Right lobe of liver (tissue), 6 donors: ENCODE measurements around the gene ERI3. TPM values are rescaled to one million over a fixed set of nuclear protein-coding genes. Genes with fewer than 3 reads are reported as not detected.
A peak's percentile ranks its signal among the peaks of the same experiment; 100 is the strongest.

Experiments
- ATAC-seq, 4 donors: fragments of 200-7000 bp; cut with Tn5 transposase; one replicate each; pipeline ENCODE4 v1.9.1; 2020; ENCODE audit warnings: mild to moderate bottlenecking in 4 of 4, moderate library complexity in 4 of 4
- DNase-seq, 3 donors: peaks; one replicate each; pipeline ENCODE4 v3.0.0-alpha.2; 2020
- H3K27ac ChIP-seq, 3 donors: fragments of 200-600 bp; one replicate each; pipeline ENCODE4 v1.8.0; 2022
- H3K27me3 ChIP-seq, 2 donors: fragments of 200-600 bp; one replicate each; pipeline ENCODE4 v1.8.0; 2022
- H3K36me3 ChIP-seq, 4 donors: fragments of 200-600 bp; sonication (generic) in 1 of 4; one replicate each; pipeline versions ENCODE4 v1.5.1 to v1.8.0; 2017 to 2022; ENCODE audit warnings: control low read depth in 1 of 4
- H3K4me1 ChIP-seq, 4 donors: fragments of 200-600 bp; sonication (generic) in 1 of 4; one replicate each; pipeline versions ENCODE4 v1.5.1 to v1.8.0; 2017 to 2022; ENCODE audit warnings: control low read depth in 1 of 4
- H3K4me3 ChIP-seq, 3 donors: fragments of 200-600 bp; one replicate each; pipeline ENCODE4 v1.8.0; 2022
- H3K9me3 ChIP-seq, 4 donors: fragments of 200-600 bp; sonication (generic) in 1 of 4; one replicate each; pipeline versions ENCODE4 v1.5.1 to v1.8.0; 2017 to 2022; ENCODE audit warnings: control low read depth in 1 of 4
- CTCF ChIP-seq, 4 donors: fragments of 200-600 bp in 3 of 4; fragments of 450-650 bp in 1 of 4; IDR thresholded peaks; one replicate each; pipeline versions ENCODE4 v1.5.1 to v1.8.0; 2016 to 2022; ENCODE audit warnings: antibody characterized with exemption in 4 of 4, mild to moderate bottlenecking in 2 of 4
- POLR2A ChIP-seq: fragments of 450-650 bp; IDR thresholded peaks from one replicate; pipeline ENCODE4 v1.6.1; 2017; ENCODE audit warnings: antibody characterized with exemption, mild to moderate bottlenecking
- WGBS: methylation state at CpG from one replicate; pipeline ENCODE4 v1.1.6; 2018; ENCODE audit warnings: low coverage, low lambda C conversion rate; ENCODE audit not compliant: insufficient coverage; ENCODE audit errors: missing lambda C conversion rate; 5-methylcytosine and 5-hydroxymethylcytosine counted together
- intact Hi-C, 2 donors: fragments of 100-400 bp; cut with DNase I; formaldehyde crosslinking; loops; one replicate each; pipeline versions ENCODE4 v1.11.2 to v1.14.1; 2022
- total RNA-seq, 6 experiments: library from RNA; depleted of rRNA in 2 of 6; stranded (reverse); fragments of >200 nt in 2 of 6; fragmentation: NEBNext Ultra II Directional in 3 of 6; extraction: Animal tissue kit (Norgen Biotek cat#: 25700) in 3 of 6; gene quantifications; one replicate each; pipeline versions ENCODE4 v1.1.0 to v1.2.4, GENCODE V29; 2016 to 2023
- donor health status: DM: no; HTN: yes; CAD: no.
- donor health status: DM: no; HTN: no; CAD: no.
- donor health status: DM: no; HTN: no; CAD: no.
- donor health status: DM: no; HTN: yes; CAD: no.
- donor health status: DM: no; HTN: yes; CAD: no.

Gene ERI3
- total RNA-seq, 6 experiments from 2014 or later = 20.6 to 30.6 (median 23.8) TPM

GRCh38 chr1:44284184-44284583 lies 70.9 kb downstream of the ERI3 start:
- intact Hi-C loops = no loop called here
- no peaks in the 10 kb centered on the region for H3K36me3 ChIP-seq
- H3K4me1 ChIP-seq = peaks cover 0 to 51% (median 21%) of the 10 kb centered on the region in 4 donors
- no peaks in the 10 kb centered on the region for H3K27me3 ChIP-seq
- no peak overlapping the region for H3K4me3 ChIP-seq
- TF ChIP-seq POLR2A = no peak
- no peak for TF ChIP-seq CTCF (IDR thresholded peaks at IDR 0.05)
- peak in 1 of 3 donors; percentile 69 for DNase-seq
- peak; percentile 65 to 78 (median 74) for ATAC-seq
- 50% methylated on average over 2 of the region's 2 CpGs for WGBS
- H3K9me3 ChIP-seq = no peaks in the 10 kb centered on the region
- H3K27ac ChIP-seq = peak overlapping the region; percentile 17 to 93 (median 82)

- WGBS = 70% methylated on average over 3 of the region's 3 CpGs
- Histone ChIP-seq H3K27me3 (no peaks in the 10 kb centered on the region), H3K27ac (peak overlapping the region; percentile 34 to 93 (median 82)), H3K9me3 (no peaks in the 10 kb centered on the region), H3K4me3 (no peak overlapping the region), H3K36me3 (no peaks in the 10 kb centered on the region), H3K4me1 (peaks cover 0 to 51% (median 21%) of the 10 kb centered on the region in 4 donors)
- ATAC-seq (peak; percentile 86 to 92 (median 90)), DNase-seq (peak; percentile 48 to 79 (median 64))
- intact Hi-C loops = no loop called here
- TF ChIP-seq POLR2A = no peak
- no peak for TF ChIP-seq CTCF (IDR thresholded peaks at IDR 0.05)
These were observed 71.4 kb downstream of the ERI3 start for GRCh38 chr1:44283524-44284173.

GRCh38 chr1:44282704-44283426 lies 72.2 kb downstream of the ERI3 start:
- no peak overlapping the region for H3K4me3 ChIP-seq
- H3K9me3 ChIP-seq = no peaks in the 10 kb centered on the region
- peaks cover 0 to 51% (median 21%) of the 10 kb centered on the region in 4 donors for H3K4me1 ChIP-seq
- WGBS = 73% methylated on average over 4 of the region's 8 CpGs
- no peak for TF ChIP-seq POLR2A
- no peak for TF ChIP-seq CTCF (IDR thresholded peaks at IDR 0.05)
- no peaks in the 10 kb centered on the region for H3K36me3 ChIP-seq
- H3K27ac ChIP-seq = peak overlapping the region; percentile 34 to 93 (median 82)
- DNase-seq (no peak), ATAC-seq (peak in 3 of 4 donors; percentile 2 to 16 (median 16))
- intact Hi-C loops = no loop called here
- H3K27me3 ChIP-seq = no peaks in the 10 kb centered on the region

GRCh38 chr1:44281962-44282703 lies 72.9 kb downstream of the ERI3 start:
- peak overlapping the region in 2 of 3 donors; percentile 82 to 93 for H3K27ac ChIP-seq
- no peak overlapping the region for H3K4me3 ChIP-seq
- intact Hi-C loops = no loop called here
- ATAC-seq (no peak), DNase-seq (no peak)
- TF ChIP-seq CTCF (IDR thresholded peaks at IDR 0.05) = no peak
- TF ChIP-seq POLR2A = no peak
- no peaks in the 10 kb centered on the region for H3K36me3 ChIP-seq
- WGBS = 43% methylated on average over 1 of the region's 1 CpG
- H3K4me1 ChIP-seq = peaks cover 0 to 51% (median 21%) of the 10 kb centered on the region in 4 donors
- H3K9me3 ChIP-seq = no peaks in the 10 kb centered on the region
- H3K27me3 ChIP-seq = no peaks in the 10 kb centered on the region
